ENCODE data around the gene A2M. TPM values are rescaled to one million over a fixed set of nuclear protein-coding genes. Genes with fewer than 3 reads are reported as not detected.

The A2M gene
- polyA plus RNA-seq, 1 experiment = 1.2 TPM

DNA sequence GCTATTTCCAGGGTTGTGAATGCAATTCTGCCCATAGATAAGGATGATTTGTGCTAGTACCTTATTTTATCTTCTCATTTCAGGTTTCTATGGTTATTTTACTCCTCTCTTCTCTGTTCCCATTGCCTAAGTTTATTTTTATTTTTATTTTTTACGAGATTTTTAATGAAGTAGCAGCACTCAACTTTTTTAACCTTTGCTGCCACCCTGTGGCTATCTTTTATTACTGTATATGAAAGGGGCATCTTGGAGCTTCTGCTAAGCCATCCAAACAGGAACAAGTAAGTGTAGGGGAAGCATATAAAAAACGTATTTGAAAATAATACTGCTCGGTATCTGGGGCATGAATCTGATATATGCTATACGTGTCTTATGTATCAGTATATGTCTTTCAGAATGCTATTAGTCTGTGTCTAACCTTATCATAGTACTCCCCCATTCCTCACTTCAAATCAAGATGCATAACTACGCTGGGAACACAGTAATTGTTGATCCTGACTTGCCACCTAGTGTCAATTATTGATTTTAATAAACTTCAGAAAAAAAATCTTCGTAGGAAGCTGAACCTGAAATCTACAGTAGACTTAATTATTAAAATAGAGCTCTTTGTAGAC, 66.1 kb downstream of the A2M start:
- no peak overlapping the region for H3K4me3 ChIP-seq (ENCODE audit: low read depth, low read length)
- no peaks in the 10 kb centered on the region for H3K27me3 ChIP-seq (ENCODE audit: control insufficient read depth, insufficient read depth, low read length)
- no peaks in the 10 kb centered on the region; the same call in 1 of the 2 replicates for H3K9me3 ChIP-seq (ENCODE audit: control insufficient read depth, insufficient read depth, low read length)
- TF ChIP-seq, protein P1, sequence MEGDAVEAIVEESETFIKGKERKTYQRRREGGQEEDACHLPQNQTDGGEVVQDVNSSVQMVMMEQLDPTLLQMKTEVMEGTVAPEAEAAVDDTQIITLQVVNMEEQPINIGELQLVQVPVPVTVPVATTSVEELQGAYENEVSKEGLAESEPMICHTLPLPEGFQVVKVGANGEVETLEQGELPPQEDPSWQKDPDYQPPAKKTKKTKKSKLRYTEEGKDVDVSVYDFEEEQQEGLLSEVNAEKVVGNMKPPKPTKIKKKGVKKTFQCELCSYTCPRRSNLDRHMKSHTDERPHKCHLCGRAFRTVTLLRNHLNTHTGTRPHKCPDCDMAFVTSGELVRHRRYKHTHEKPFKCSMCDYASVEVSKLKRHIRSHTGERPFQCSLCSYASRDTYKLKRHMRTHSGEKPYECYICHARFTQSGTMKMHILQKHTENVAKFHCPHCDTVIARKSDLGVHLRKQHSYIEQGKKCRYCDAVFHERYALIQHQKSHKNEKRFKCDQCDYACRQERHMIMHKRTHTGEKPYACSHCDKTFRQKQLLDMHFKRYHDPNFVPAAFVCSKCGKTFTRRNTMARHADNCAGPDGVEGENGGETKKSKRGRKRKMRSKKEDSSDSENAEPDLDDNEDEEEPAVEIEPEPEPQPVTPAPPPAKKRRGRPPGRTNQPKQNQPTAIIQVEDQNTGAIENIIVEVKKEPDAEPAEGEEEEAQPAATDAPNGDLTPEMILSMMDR (IDR thresholded peaks at IDR 0.05; ENCODE audit: low read depth, low read length) = peak; percentile 54
- DNase-seq (ENCODE audit: low read depth, low spot score) = peak; percentile 11
- CTCF ChIA-PET = interaction anchor here (0.6 to 4.4 kb wide), 32 partner anchors 8 to 519 kb away, joined by 3 to 60 read pairs (median 4); partner anchors contain the start of genes M6PR and MFAP5
- H3K27ac ChIP-seq (ENCODE audit: low read depth, low read length) = no peak overlapping the region
- POLR2A ChIA-PET = no interaction called here

DNA sequence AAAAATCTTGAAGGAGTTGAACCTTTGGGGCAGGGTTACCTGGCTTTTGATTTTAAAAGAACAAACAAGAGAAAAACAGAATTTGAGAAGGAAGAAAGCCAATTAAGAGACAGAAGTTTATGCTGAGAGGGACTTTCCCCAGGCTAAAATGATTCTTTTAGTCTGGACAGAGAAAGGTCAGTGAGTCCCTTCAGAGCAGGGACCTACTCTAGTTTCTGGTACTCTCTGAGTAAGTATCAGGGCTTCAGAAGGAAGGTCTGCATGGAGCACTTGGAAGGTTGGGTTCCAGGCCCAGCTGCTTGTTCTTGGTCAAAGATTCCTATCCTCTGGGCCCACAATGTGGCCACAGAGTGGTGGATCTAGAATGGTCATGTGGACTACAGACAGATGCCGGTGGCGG, 66.8 kb downstream of the A2M start:
- Histone ChIP-seq H3K9me3 (ENCODE audit: control insufficient read depth, insufficient read depth, low read length) (no peaks in the 10 kb centered on the region; the same call in 1 of the 2 replicates), H3K27ac (ENCODE audit: low read depth, low read length) (no peak overlapping the region), H3K27me3 (ENCODE audit: control insufficient read depth, insufficient read depth, low read length) (no peaks in the 10 kb centered on the region), H3K4me3 (ENCODE audit: low read depth, low read length) (no peak overlapping the region)
- TF ChIP-seq, protein P1 (IDR thresholded peaks at IDR 0.05; ENCODE audit: low read depth, low read length) = no peak
- ChIA-PET POLR2A (no interaction called here), CTCF (interaction anchor here (0.8 to 4.4 kb wide), 23 partner anchors 9 to 519 kb away, joined by 3 to 60 read pairs (median 5); partner anchors contain the start of gene M6PR)
- no peak for DNase-seq (ENCODE audit: low read depth, low spot score)

DNA sequence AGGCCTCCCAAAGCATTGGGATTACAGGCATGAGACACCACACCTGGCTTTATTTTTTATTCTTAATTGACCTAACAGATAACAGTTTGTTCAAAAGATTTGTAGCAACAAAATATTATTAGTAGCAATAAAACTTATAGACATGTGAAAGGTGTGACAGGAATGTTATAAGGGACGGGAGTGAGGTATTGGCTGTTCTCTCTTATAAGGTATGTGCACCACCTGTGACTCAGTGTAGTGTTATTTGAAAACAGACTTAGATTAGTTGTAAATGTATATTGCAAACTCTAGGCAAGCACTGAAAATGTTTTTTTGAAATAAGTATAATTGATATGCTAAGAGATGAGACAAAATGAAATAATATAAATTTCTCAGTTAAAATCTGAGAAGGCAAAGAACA, 68.6 kb downstream of the A2M start:
- TF ChIP-seq, protein P1 (IDR thresholded peaks at IDR 0.05; ENCODE audit: low read depth, low read length) = no peak
- DNase-seq (ENCODE audit: low read depth, low spot score) = no peak
- CTCF ChIA-PET = interaction anchor here (0.8 to 4.4 kb wide), 6 partner anchors 10 to 503 kb away, joined by 3 to 52 read pairs (median 13); partner anchors contain the start of gene M6PR
- Histone ChIP-seq H3K9me3 (ENCODE audit: control insufficient read depth, insufficient read depth, low read length) (no peaks in the 10 kb centered on the region; the same call in 1 of the 2 replicates), H3K4me3 (ENCODE audit: low read depth, low read length) (no peak overlapping the region), H3K27me3 (ENCODE audit: control insufficient read depth, insufficient read depth, low read length) (no peaks in the 10 kb centered on the region), H3K27ac (ENCODE audit: low read depth, low read length) (no peak overlapping the region)
- POLR2A ChIA-PET = no interaction called here

DNA sequence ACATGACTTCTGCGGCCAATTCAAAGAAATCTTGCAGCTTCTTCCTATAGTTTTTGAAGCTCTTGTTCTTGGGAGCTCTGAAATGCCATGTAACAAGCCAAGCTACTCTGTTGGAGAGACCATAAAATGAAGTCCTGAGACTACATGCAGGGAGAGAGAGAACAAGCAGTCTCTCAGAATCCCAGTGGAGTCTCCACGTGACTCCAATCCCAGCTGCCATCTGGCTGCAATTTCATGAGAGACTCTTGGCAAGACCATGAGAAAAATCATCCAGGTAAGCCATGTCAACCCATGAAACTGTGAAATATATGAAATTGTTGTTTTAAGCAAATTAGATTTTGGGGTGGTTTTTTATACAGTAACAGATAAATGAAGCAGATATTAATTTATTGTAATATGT, 72.0 kb downstream of the A2M start:
- TF ChIP-seq, protein P1 (IDR thresholded peaks at IDR 0.05; ENCODE audit: low read depth, low read length) = no peak
- POLR2A ChIA-PET = no interaction called here

DNA sequence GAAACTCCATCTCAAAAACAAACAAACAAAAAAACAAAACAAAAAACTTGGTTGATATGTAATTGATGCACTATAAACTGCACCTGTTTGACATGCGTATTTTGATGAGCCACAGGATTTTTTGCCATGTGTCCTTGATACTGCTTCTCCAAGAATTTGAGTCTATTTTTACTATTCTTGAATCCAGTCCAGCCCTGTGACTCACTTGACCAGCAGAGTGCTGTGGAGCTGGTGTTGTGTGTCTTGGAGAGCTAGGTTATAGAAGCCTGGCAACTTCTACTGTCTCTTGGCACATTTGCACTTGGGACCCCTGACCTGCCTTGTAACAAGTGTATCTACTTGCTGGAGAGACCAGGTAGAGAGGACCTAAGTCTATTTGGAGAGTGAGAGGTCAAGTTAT, 74.4 kb downstream of the A2M start:
- no peak overlapping the region for H3K27ac ChIP-seq (ENCODE audit: low read depth, low read length)
- H3K27me3 ChIP-seq (ENCODE audit: control insufficient read depth, insufficient read depth, low read length) = no peaks in the 10 kb centered on the region
- POLR2A ChIA-PET = no interaction called here
- no peaks in the 10 kb centered on the region for H3K9me3 ChIP-seq (ENCODE audit: control insufficient read depth, insufficient read depth, low read length)
- no peak for DNase-seq (ENCODE audit: low read depth, low spot score)
- CTCF ChIA-PET = interaction anchor here (0.9 to 1.6 kb wide), 3 partner anchors 9 to 497 kb away, joined by 3 read pairs; no protein-coding TSS in a partner anchor
- TF ChIP-seq, protein P1 (IDR thresholded peaks at IDR 0.05; ENCODE audit: low read depth, low read length) = no peak
- H3K4me3 ChIP-seq (ENCODE audit: low read depth, low read length) = no peak overlapping the region

More for the DNA sequence above, 72.0 kb downstream of the A2M start:
- Histone ChIP-seq H3K9me3 (ENCODE audit: control insufficient read depth, insufficient read depth, low read length) (no peaks in the 10 kb centered on the region), H3K4me3 (ENCODE audit: low read depth, low read length) (no peak overlapping the region), H3K27ac (ENCODE audit: low read depth, low read length) (no peak overlapping the region), H3K27me3 (ENCODE audit: control insufficient read depth, insufficient read depth, low read length) (no peaks in the 10 kb centered on the region)
- CTCF ChIA-PET = no interaction called here
- no peak for DNase-seq (ENCODE audit: low read depth, low spot score)

Measured in AG04450 (cell line).